Measurements from ENCODE around the gene GUCY2D. TPM values are rescaled to one million over a fixed set of nuclear protein-coding genes. Genes with fewer than 3 reads are reported as not detected.
"Not testable (repeated sequence)": the region's sequence is repeated elsewhere in the genome, so short reads cannot be mapped to it uniquely, and the experiment has no call there.

The GUCY2D gene
- 0.78 TPM for polyA plus RNA-seq (2013)

- ChIA-PET CTCF (interaction anchor here (0.6 to 2.3 kb wide), 11 partner anchors 9 to 86 kb away, joined by 3 to 26 read pairs (median 4); partner anchors contain the start of gene RNF227), POLR2A (interaction anchor here (1.0 to 1.1 kb wide), 2 partner anchors 12 to 16 kb away, joined by 4 to 5 read pairs; no protein-coding TSS in a partner anchor)
- H3K9me3 ChIP-seq (ENCODE audit: control extremely low read depth in 1 of 5, control insufficient read depth in 4 of 5, insufficient read depth in 2 of 5, low read depth in 1 of 5, low read length in 4 of 5), result no peaks in the 10 kb centered on the region
- peaks cover 0 to 20% (median 20%) of the 10 kb centered on the region in 4 experiments for H3K4me1 ChIP-seq (ENCODE audit: control extremely low read depth in 1 of 4, control insufficient read depth in 4 of 4, insufficient read depth in 4 of 4, low read length in 3 of 4)
- H3K27ac ChIP-seq (ENCODE audit: insufficient read depth in 1 of 2, low read depth in 1 of 2, low read length in 2 of 2, poor library complexity in 1 of 2, severe bottlenecking in 2 of 2), result no peak within 1 kb of the TSS
- no peaks in the 10 kb centered on the region for H3K36me3 ChIP-seq (ENCODE audit: control insufficient read depth in 4 of 4, insufficient read depth in 4 of 4, low read length in 3 of 4)
- H3K4me3 ChIP-seq (ENCODE audit: control insufficient read depth in 1 of 7, extremely low read depth in 1 of 7, insufficient read depth in 4 of 7, low read depth in 2 of 7, low read length in 6 of 7), result peak within 1 kb of the TSS; percentile 31 to 72 (median 67)
- DNase-seq, result peak; percentile 45 to 89 (median 84)
- peaks cover 0 to 6% (median 0%) of the 10 kb centered on the region in 5 experiments for H3K27me3 ChIP-seq (replicated peaks in 2 of 5; ENCODE audit: control insufficient read depth in 4 of 5, insufficient read depth in 5 of 5, low read length in 4 of 5)
- WGBS (ENCODE audit: insufficient coverage), result under 1% methylated on average over 16 of the region's 18 CpGs
Measured at GRCh38 chr17:8001976-8002720, at the start of gene GUCY2D. Gene GUCY2D, plus strand, starts transcription at chr17:8002615. Its CDS starts 433 bp downstream, at chr17:8003048.

GRCh38 chr17:7953266-7953665, 49.1 kb upstream of the GUCY2D start:
- POLR2A ChIA-PET; H3K27ac ChIP-seq (ENCODE audit: insufficient read depth in 1 of 2, low read depth in 1 of 2, low read length in 2 of 2, poor library complexity in 1 of 2, severe bottlenecking in 2 of 2); H3K4me3 ChIP-seq (ENCODE audit: control insufficient read depth in 1 of 7, extremely low read depth in 1 of 7, insufficient read depth in 4 of 7, low read depth in 2 of 7, low read length in 6 of 7); H3K27me3 ChIP-seq (replicated peaks in 2 of 5; ENCODE audit: control insufficient read depth in 4 of 5, insufficient read depth in 5 of 5, low read length in 4 of 5); H3K9me3 ChIP-seq (ENCODE audit: control extremely low read depth in 1 of 5, control insufficient read depth in 4 of 5, insufficient read depth in 2 of 5, low read depth in 1 of 5, low read length in 4 of 5); DNase-seq; H3K4me1 ChIP-seq (ENCODE audit: control extremely low read depth in 1 of 4, control insufficient read depth in 4 of 4, insufficient read depth in 4 of 4, low read length in 3 of 4): not testable (repeated sequence)
- WGBS (ENCODE audit: insufficient coverage), result 99% methylated on average over 13 of the region's 13 CpGs
- CTCF ChIA-PET, result interaction anchor here (1.0 to 1.9 kb wide), 3 partner anchors 8 to 23 kb away, joined by 4 to 7 read pairs (median 5); no protein-coding TSS in a partner anchor
- H3K36me3 ChIP-seq (ENCODE audit: control insufficient read depth in 4 of 4, insufficient read depth in 4 of 4, low read length in 3 of 4), result peaks cover 0 to 21% (median 8%) of the 10 kb centered on the region in 4 experiments

- POLR2A ChIA-PET, result no interaction called here
- H3K9me3 ChIP-seq (ENCODE audit: control extremely low read depth in 1 of 5, control insufficient read depth in 4 of 5, insufficient read depth in 2 of 5, low read depth in 1 of 5, low read length in 4 of 5), result no peaks in the 10 kb centered on the region
Measured at GRCh38 chr17:7955414-7956227, 46.8 kb upstream of the GUCY2D start.

GRCh38 chr17:7956228-7956965, 46.0 kb upstream of the GUCY2D start:
- ChIA-PET CTCF (interaction anchor here (0.6 to 1.0 kb wide), 3 partner anchors 11 to 32 kb away, joined by 3 to 6 read pairs (median 3); no protein-coding TSS in a partner anchor), POLR2A (no interaction called here)
- H3K9me3 ChIP-seq (ENCODE audit: control extremely low read depth in 1 of 5, control insufficient read depth in 4 of 5, insufficient read depth in 2 of 5, low read depth in 1 of 5, low read length in 4 of 5), result no peaks in the 10 kb centered on the region
- no peak for DNase-seq
- no peaks in the 10 kb centered on the region for H3K36me3 ChIP-seq (ENCODE audit: control insufficient read depth in 4 of 4, insufficient read depth in 4 of 4, low read length in 3 of 4)
- H3K4me3 ChIP-seq (ENCODE audit: control insufficient read depth in 1 of 7, extremely low read depth in 1 of 7, insufficient read depth in 4 of 7, low read depth in 2 of 7, low read length in 6 of 7), result no peak overlapping the region
- no peaks in the 10 kb centered on the region for H3K4me1 ChIP-seq (ENCODE audit: control extremely low read depth in 1 of 4, control insufficient read depth in 4 of 4, insufficient read depth in 4 of 4, low read length in 3 of 4)
- 94% methylated on average over 6 of the region's 11 CpGs for WGBS (ENCODE audit: insufficient coverage)
- H3K27me3 ChIP-seq (replicated peaks in 2 of 5; ENCODE audit: control insufficient read depth in 4 of 5, insufficient read depth in 5 of 5, low read length in 4 of 5), result peaks cover 0 to 3% (median 0%) of the 10 kb centered on the region in 5 experiments
- H3K27ac ChIP-seq (ENCODE audit: insufficient read depth in 1 of 2, low read depth in 1 of 2, low read length in 2 of 2, poor library complexity in 1 of 2, severe bottlenecking in 2 of 2), result no peak overlapping the region

More at GRCh38 chr17:7955414-7956227, 46.8 kb upstream of the GUCY2D start:
- CTCF ChIA-PET, result interaction anchor here (0.6 kb wide), 1 partner anchor 33 kb away, joined by 3 read pairs; no protein-coding TSS in a partner anchor
- H3K27ac ChIP-seq (ENCODE audit: insufficient read depth in 1 of 2, low read depth in 1 of 2, low read length in 2 of 2, poor library complexity in 1 of 2, severe bottlenecking in 2 of 2), result no peak overlapping the region
- no peak overlapping the region for H3K4me3 ChIP-seq (ENCODE audit: control insufficient read depth in 1 of 7, extremely low read depth in 1 of 7, insufficient read depth in 4 of 7, low read depth in 2 of 7, low read length in 6 of 7)
- peaks cover 0 to 3% (median 0%) of the 10 kb centered on the region in 5 experiments for H3K27me3 ChIP-seq (replicated peaks in 2 of 5; ENCODE audit: control insufficient read depth in 4 of 5, insufficient read depth in 5 of 5, low read length in 4 of 5)
- no peak for DNase-seq
- H3K4me1 ChIP-seq (ENCODE audit: control extremely low read depth in 1 of 4, control insufficient read depth in 4 of 4, insufficient read depth in 4 of 4, low read length in 3 of 4), result no peaks in the 10 kb centered on the region
- peaks cover 0 to 1% (median 0%) of the 10 kb centered on the region in 4 experiments for H3K36me3 ChIP-seq (ENCODE audit: control insufficient read depth in 4 of 4, insufficient read depth in 4 of 4, low read length in 3 of 4)
- 81% methylated on average over 9 of the region's 13 CpGs for WGBS (ENCODE audit: insufficient coverage)

GRCh38 chr17:7959503-7960253, 42.7 kb upstream of the GUCY2D start:
- no peak for DNase-seq
- no peaks in the 10 kb centered on the region for H3K36me3 ChIP-seq (ENCODE audit: control insufficient read depth in 4 of 4, insufficient read depth in 4 of 4, low read length in 3 of 4)
- CTCF ChIA-PET, result interaction anchor here (1.0 to 1.2 kb wide), 2 partner anchors 97 to 101 kb away, joined by 3 read pairs; no protein-coding TSS in a partner anchor
- H3K4me1 ChIP-seq (ENCODE audit: control extremely low read depth in 1 of 4, control insufficient read depth in 4 of 4, insufficient read depth in 4 of 4, low read length in 3 of 4), result no peaks in the 10 kb centered on the region
- WGBS (ENCODE audit: insufficient coverage), result 90% methylated on average over 3 of the region's 9 CpGs
- H3K9me3 ChIP-seq (ENCODE audit: control extremely low read depth in 1 of 5, control insufficient read depth in 4 of 5, insufficient read depth in 2 of 5, low read depth in 1 of 5, low read length in 4 of 5), result no peaks in the 10 kb centered on the region
- peaks cover 0 to 3% (median 0%) of the 10 kb centered on the region in 5 experiments for H3K27me3 ChIP-seq (replicated peaks in 2 of 5; ENCODE audit: control insufficient read depth in 4 of 5, insufficient read depth in 5 of 5, low read length in 4 of 5)
- no peak overlapping the region for H3K4me3 ChIP-seq (ENCODE audit: control insufficient read depth in 1 of 7, extremely low read depth in 1 of 7, insufficient read depth in 4 of 7, low read depth in 2 of 7, low read length in 6 of 7)
- POLR2A ChIA-PET, result no interaction called here
- no peak overlapping the region for H3K27ac ChIP-seq (ENCODE audit: insufficient read depth in 1 of 2, low read depth in 1 of 2, low read length in 2 of 2, poor library complexity in 1 of 2, severe bottlenecking in 2 of 2)

- WGBS (ENCODE audit: insufficient coverage), result no CpG with 5 or more reads among the region's 2 CpGs
- POLR2A ChIA-PET, result no interaction called here
Measured at GRCh38 chr17:7961421-7961820, 41.0 kb upstream of the GUCY2D start.

More at GRCh38 chr17:7961421-7961820, 41.0 kb upstream of the GUCY2D start:
- Histone ChIP-seq H3K9me3 (ENCODE audit: control extremely low read depth in 1 of 5, control insufficient read depth in 4 of 5, insufficient read depth in 2 of 5, low read depth in 1 of 5, low read length in 4 of 5) (no peaks in the 10 kb centered on the region), H3K27me3 (replicated peaks in 2 of 5; ENCODE audit: control insufficient read depth in 4 of 5, insufficient read depth in 5 of 5, low read length in 4 of 5) (peaks cover 0 to 3% (median 0%) of the 10 kb centered on the region in 5 experiments), H3K4me1 (ENCODE audit: control extremely low read depth in 1 of 4, control insufficient read depth in 4 of 4, insufficient read depth in 4 of 4, low read length in 3 of 4) (no peaks in the 10 kb centered on the region), H3K36me3 (ENCODE audit: control insufficient read depth in 4 of 4, insufficient read depth in 4 of 4, low read length in 3 of 4) (no peaks in the 10 kb centered on the region), H3K27ac (ENCODE audit: insufficient read depth in 1 of 2, low read depth in 1 of 2, low read length in 2 of 2, poor library complexity in 1 of 2, severe bottlenecking in 2 of 2) (no peak overlapping the region), H3K4me3 (ENCODE audit: control insufficient read depth in 1 of 7, extremely low read depth in 1 of 7, insufficient read depth in 4 of 7, low read depth in 2 of 7, low read length in 6 of 7) (no peak overlapping the region)
- DNase-seq, result no peak
- CTCF ChIA-PET, result interaction anchor here (0.6 to 1.3 kb wide), 2 partner anchors 8 to 29 kb away, joined by 3 to 4 read pairs; no protein-coding TSS in a partner anchor

Measured in common myeloid progenitor, CD34-positive (primary cell).